ELR (cell line): ENCODE results near the gene MAPKAP1.

Experiments used
- DNase-seq: peaks from one replicate; pipeline ENCODE4 v3.0.0-alpha.2; 2015; ENCODE audit warnings: low read depth

Gene MAPKAP1

GRCh38 chr9:125484350-125485282 is 222.4 kb downstream of the MAPKAP1 start:
- peak; percentile 79 for DNase-seq

DNA sequence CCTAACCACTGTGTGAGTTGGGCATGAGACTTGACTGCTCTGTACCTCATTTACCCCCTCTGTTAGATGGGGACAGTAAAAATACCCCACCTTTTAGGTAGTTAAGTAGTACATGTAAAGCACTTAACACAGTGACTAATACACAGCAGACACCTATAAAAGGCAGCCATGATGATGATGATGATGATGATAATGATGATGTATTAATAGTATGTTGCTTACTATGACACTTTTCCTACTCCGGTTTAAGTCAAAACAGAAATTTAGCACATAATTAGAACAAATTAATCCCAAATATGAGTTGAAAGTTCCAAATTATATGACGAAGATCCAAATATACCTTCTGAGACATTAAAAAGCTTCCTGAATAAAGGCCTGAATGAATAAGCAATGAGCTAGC is 223.3 kb downstream of the MAPKAP1 start:
- no peak for DNase-seq

GRCh38 chr9:125479846-125480615 is 227.0 kb downstream of the MAPKAP1 start:
- no peak for DNase-seq

- DNase-seq = no peak
These were observed 229.9 kb downstream of the MAPKAP1 start for GRCh38 chr9:125477089-125477544.

GRCh38 chr9:125476645-125477044 is 230.4 kb downstream of the MAPKAP1 start:
- no peak for DNase-seq

DNA sequence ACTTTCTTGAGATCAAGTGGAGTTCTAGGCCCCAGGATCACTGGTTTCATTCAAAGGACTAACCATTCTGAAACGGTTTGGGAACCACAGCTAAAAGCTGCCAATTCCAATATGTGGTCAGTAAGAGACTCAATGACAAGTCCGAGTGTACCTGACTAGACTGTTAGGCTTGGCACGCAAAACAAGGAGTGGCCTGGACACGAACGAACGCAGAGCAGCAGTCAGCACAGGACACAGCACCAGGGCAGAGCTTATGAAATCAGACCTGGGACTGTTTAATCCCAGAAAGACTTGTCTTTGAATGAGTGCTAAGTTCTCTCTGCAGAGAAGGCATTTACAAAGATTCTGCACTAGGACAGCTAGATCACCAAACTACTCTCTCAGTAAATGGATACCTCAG is 231.6 kb downstream of the MAPKAP1 start:
- DNase-seq = no peak

- DNase-seq = peak; percentile 53
These were observed 233.9 kb downstream of the MAPKAP1 start for GRCh38 chr9:125472926-125473701.

- DNase-seq = no peak
These were observed 234.5 kb downstream of the MAPKAP1 start for GRCh38 chr9:125472562-125472925.

GRCh38 chr9:125470767-125471580 is 236.0 kb downstream of the MAPKAP1 start:
- DNase-seq = no peak

GRCh38 chr9:125470189-125470588 is 236.8 kb downstream of the MAPKAP1 start:
- no peak for DNase-seq

GRCh38 chr9:125468646-125469045 is 238.4 kb downstream of the MAPKAP1 start:
- DNase-seq = no peak

- DNase-seq = no peak
These were observed 239.8 kb downstream of the MAPKAP1 start for GRCh38 chr9:125467116-125467740.

GRCh38 chr9:125466411-125466810 is 240.6 kb downstream of the MAPKAP1 start:
- no peak for DNase-seq

DNA sequence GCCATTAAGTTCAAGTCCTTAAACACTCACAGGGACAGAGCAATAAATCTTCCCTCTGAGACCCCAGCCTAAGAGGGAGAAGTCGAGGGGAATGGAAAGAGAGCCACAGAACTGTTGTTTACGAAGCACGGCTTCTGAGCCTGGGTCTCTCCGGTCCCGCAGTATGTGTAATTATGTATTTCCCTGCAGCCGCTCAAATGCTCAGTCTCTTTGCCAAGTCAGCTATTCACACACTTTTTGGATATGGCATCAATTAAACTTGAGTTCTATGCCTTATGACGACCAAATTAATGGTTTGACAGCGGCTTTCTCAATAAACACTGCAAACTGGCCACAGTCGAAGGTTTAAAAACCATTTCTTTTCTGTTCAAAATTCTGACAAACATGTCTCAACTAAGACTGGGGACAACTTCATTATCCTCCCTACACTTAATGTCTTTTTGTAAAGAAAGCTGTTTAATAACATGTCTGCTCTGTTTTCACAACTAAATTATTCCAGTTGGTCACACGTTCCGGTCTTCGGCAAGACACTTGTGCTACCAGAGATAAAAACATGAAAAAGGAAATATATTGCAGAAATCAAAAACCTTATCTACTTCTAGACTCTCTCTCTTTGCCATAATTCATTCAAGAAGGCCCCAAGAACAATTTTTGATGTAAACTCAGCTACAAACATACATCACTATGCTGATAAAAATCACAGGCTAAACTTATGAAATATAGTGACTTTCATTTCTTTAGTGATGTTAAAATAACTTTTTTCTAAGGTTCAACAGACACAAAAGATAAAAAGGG is 242.2 kb downstream of the MAPKAP1 start:
- no peak for DNase-seq

GRCh38 chr9:125463926-125464325 is 243.1 kb downstream of the MAPKAP1 start:
- DNase-seq = no peak

DNA sequence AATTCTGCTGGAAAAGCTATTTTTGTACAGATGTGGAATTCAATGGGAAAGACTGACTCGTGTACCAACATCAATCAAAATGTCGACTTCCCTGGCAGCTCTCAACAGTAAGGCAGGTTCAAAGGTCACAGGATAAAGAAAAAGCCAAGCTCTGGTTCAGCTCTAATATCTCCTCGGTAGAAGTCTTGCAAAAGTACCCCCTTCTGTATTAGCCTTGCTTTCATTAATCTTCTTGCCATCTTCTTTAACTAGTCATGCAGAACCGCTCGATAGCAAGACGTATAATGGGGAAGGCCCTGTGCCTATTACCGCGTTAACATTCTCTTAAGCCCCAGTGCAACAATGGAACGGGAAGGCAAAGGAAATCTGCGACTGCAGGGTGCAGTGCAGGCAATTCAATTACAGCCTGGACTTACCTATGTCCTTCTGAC is 244.1 kb downstream of the MAPKAP1 start:
- no peak for DNase-seq

- no peak for DNase-seq
These were observed 245.3 kb downstream of the MAPKAP1 start for GRCh38 chr9:125461636-125462190.

DNA sequence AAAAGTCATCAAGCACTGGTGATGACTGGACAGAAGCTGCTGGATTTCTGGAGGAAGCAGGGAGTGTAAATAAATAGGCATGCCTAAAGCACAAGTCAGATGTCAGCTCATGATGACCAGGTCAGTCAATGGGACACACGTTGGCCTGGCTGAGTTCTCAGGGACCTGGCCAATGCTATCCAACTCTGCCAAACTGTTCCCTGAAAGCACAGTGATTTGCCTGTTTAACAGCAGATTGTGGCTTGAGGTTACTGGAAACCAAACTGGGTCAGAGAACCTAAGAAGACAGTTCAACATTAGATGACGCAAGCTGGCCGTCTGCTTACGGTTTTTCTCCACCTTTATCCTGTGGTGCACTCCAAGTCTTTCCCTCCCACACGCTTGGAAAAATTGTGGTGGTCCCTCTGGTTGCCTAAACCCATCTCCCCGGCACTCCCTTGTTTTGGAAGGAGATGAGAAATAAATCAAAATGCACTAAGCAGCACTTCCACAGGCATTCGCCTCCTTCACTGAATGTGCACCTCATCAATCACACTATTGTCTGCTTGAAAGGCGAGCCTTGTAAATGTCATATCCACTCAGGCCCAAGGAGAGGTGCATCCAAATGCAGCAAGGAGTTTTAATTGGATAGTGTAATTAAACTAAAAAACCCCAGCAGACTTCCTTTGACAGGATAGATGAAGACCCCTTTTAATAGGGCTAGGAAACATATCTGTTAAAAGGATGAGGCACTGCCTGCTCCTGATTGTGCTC is 245.9 kb downstream of the MAPKAP1 start:
- peak; percentile 70 for DNase-seq

DNA sequence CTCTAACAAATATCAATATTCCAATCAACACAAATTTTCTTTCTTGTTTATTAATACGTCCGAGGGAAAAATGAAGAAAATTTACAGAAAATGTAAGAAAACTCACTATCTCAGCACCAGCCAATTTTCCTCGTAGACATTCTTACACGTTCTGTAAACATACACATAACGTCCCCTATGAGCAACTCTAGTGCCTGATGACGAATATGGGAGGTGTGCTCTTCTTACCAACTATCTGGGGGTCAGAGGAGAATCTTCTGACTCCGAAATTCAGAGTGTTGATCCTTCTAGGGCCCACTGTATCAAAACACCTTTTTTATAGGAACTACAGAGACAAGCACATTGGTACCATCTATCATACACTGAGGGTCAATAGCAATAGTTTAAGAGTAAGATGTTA is 246.7 kb downstream of the MAPKAP1 start:
- no peak for DNase-seq
